Heart left ventricle (tissue), 16 donors: ENCODE measurements around the gene AGBL3. TPM values are rescaled to one million over a fixed set of nuclear protein-coding genes. Genes with fewer than 3 reads are reported as not detected.

ENCODE experiments used
- ATAC-seq, 4 donors: fragments of 200-7000 bp; cut with Tn5 transposase; one replicate each; pipeline ENCODE4 v1.9.1; 2020 to 2022; ENCODE audit warnings: moderate library complexity in 4 of 4, mild to moderate bottlenecking in 3 of 4, moderate number of reproducible peaks in 1 of 4
- DNase-seq, 5 donors: peaks; one replicate each; pipeline ENCODE4 v3.0.0-alpha.2; 2020
- H3K27ac ChIP-seq, 12 donors: fragments of 200-600 bp; sonication (generic) in 4 of 12; one replicate each; pipeline versions ENCODE4 v1.5.0 to v1.8.0; 2016 to 2022; ENCODE audit warnings: mild to moderate bottlenecking in 2 of 12
- H3K27me3 ChIP-seq, 9 donors: fragments of 200-600 bp; sonication (generic) in 2 of 9; one replicate each; pipeline versions ENCODE4 v1.5.1 to v1.8.0; 2016 to 2022; ENCODE audit warnings: mild to moderate bottlenecking in 3 of 9
- H3K36me3 ChIP-seq, 9 donors: fragments of 200-600 bp; sonication (generic) in 2 of 9; one replicate each; pipeline versions ENCODE4 v1.5.0 to v1.8.0; 2018 to 2022; ENCODE audit warnings: mild to moderate bottlenecking in 2 of 9
- H3K4me1 ChIP-seq, 12 donors: fragments of 200-600 bp; sonication (generic) in 4 of 12; one replicate each; pipeline versions ENCODE4 v1.5.0 to v1.8.0; 2016 to 2022; ENCODE audit warnings: mild to moderate bottlenecking in 3 of 12
- H3K4me3 ChIP-seq, 12 donors: fragments of 200-600 bp; sonication (generic) in 4 of 12; one replicate each; pipeline versions ENCODE4 v1.5.0 to v1.8.0; 2017 to 2022; ENCODE audit warnings: mild to moderate bottlenecking in 9 of 12, moderate library complexity in 4 of 12
- H3K9me3 ChIP-seq, 12 donors: fragments of 200-600 bp; sonication (generic) in 4 of 12; one replicate each; pipeline versions ENCODE4 v1.5.0 to v1.8.0; 2016 to 2022; ENCODE audit warnings: mild to moderate bottlenecking in 1 of 12
- CTCF ChIP-seq, 12 donors: fragments of 200-600 bp; sonication (generic) in 4 of 12; IDR thresholded peaks; one replicate each; pipeline versions ENCODE4 v1.5.0 to v1.8.0; 2018 to 2022; ENCODE audit warnings: antibody characterized with exemption in 12 of 12, mild to moderate bottlenecking in 5 of 12
- POLR2A ChIP-seq, 2 donors: fragments of 450-650 bp; IDR thresholded peaks; one replicate each; pipeline ENCODE4 v1.6.1; 2017; ENCODE audit warnings: antibody characterized with exemption in 2 of 2, mild to moderate bottlenecking in 2 of 2, moderate library complexity in 2 of 2
- WGBS, 4 donors: extraction: QIAGEN DNeasy Blood & Tissue Kit in 2 of 4; methylation state at CpG; one replicate each; pipeline versions ENCODE4 v1.1.5 to v1.1.7; 2013 to 2018; 5-methylcytosine and 5-hydroxymethylcytosine counted together
- intact Hi-C, 10 donors: fragments of 100-400 bp; cut with DNase I; formaldehyde crosslinking; loops; one replicate each; pipeline versions ENCODE4 v1.11.1 to v1.14.2; 2022
- polyA plus RNA-seq, 2 donors: library from polyadenylated mRNA; stranded (reverse); fragments of 200-250 nt; gene quantifications; one replicate each; pipeline ENCODE4 v1.2.3, GENCODE V29; 2013
- total RNA-seq, 9 donors: library from RNA; depleted of rRNA in 2 of 9; stranded (reverse); fragments of >200 nt in 2 of 9; fragmentation: NEBNext Ultra II Directional in 3 of 9; extraction: Animal tissue kit (Norgen Biotek cat#: 25700) in 3 of 9; gene quantifications; one replicate each; pipeline versions ENCODE4 v1.1.0 to v1.2.4, GENCODE V29; 2016 to 2023
- donor health status: ischemic (EF 13 %, LVEDD 7.1; RV severe dilation, severe dysfunction).
- donor health status: healthy with polysubstance abuse.
- donor health status: DM: no; HTN: yes; CAD: no.
- donor health status: DM: no; HTN: no; CAD: no.
- donor health status: ischemic (EF 25% LVEDD 6.9; RV normal size, moderate dysfunction).
- donor health status: ischemic (EF 25% LVEDD 5.7; RV mildly dilated, moderate dysfunction).
- donor health status: healthy.
- donor health status: DM: yes; HTN: yes; CAD: no.
- donor health status: ischemic (EF 35%, LVEDD 5.7; RV mildly dilated, moderate dysfunction).
- donor health status: nonischemic (EF 11% LVEDD 7.7; RV severe dilation, severe dysfunction).
- donor health status: DM: yes; HTN: yes; CAD: no.
- donor health status: PGD.
- donor health status: ischemic (EF 29% LVEDD 5.4; RV normal size, mild dysfunction).
- donor health status: nonischemic (EF 23%, LVEDD 6.1; RV moderate dilation, normal function).

Gene AGBL3
- total and polyA plus RNA-seq, 11 donors, result 0.40 to 1.5 (median 0.93) TPM

- Histone ChIP-seq H3K27me3 (no peaks in the 10 kb centered on the region), H3K4me3 (no peak overlapping the region), H3K27ac (no peak overlapping the region), H3K4me1 (no peaks in the 10 kb centered on the region), H3K9me3 (peaks cover 0 to 42% (median 28%) of the 10 kb centered on the region in 12 donors), H3K36me3 (peaks cover 0 to 84% (median 51%) of the 10 kb centered on the region in 9 donors)
- TF ChIP-seq POLR2A (IDR thresholded peaks at IDR 0.05), result no peak
- no peak for TF ChIP-seq CTCF (IDR thresholded peaks at IDR 0.05)
- ATAC-seq (no peak), DNase-seq (no peak)
- intact Hi-C loops, result loop anchor here in 1 of 10 donors (10.0 kb wide), 1 partner anchor 509 kb away; no protein-coding TSS in a partner anchor
- 94 to 98% (median 96%) methylated on average over 7 of the region's 7 CpGs for WGBS, 4 donors
Observed at GRCh38 chr7:135183478-135183877, 197.2 kb downstream of the AGBL3 start.

- Histone ChIP-seq H3K4me1 (peaks cover 0 to 3% (median 0%) of the 10 kb centered on the region in 12 donors), H3K27me3 (no peaks in the 10 kb centered on the region), H3K36me3 (peaks cover 0 to 93% (median 60%) of the 10 kb centered on the region in 9 donors), H3K27ac (no peak overlapping the region), H3K9me3 (peaks cover 0 to 39% (median 28%) of the 10 kb centered on the region in 12 donors), H3K4me3 (no peak overlapping the region)
- ATAC-seq (no peak), DNase-seq (no peak)
- 93 to 97% (median 96%) methylated on average over 5 of the region's 5 CpGs for WGBS, 4 donors
- no peak for TF ChIP-seq CTCF (IDR thresholded peaks at IDR 0.05)
- TF ChIP-seq POLR2A (IDR thresholded peaks at IDR 0.05), result no peak
- intact Hi-C loops, result loop anchor here in 1 of 10 donors (10.0 kb wide), 1 partner anchor 510 kb away; no protein-coding TSS in a partner anchor
Observed at GRCh38 chr7:135184254-135184841, 198.0 kb downstream of the AGBL3 start.

Other genes with a start within 250 kb of the AGBL3 start
- 100 to 1,000 TPM in 8 of 9 donors, 10 to 100 TPM in 1; 89.6 to 186 (median 130) TPM for gene CALD1, start 206.9 kb upstream of the AGBL3 start, total RNA-seq
- 100 to 1,000 TPM in 1 of 2 donors, 10 to 100 TPM in 1; 95.1 to 104 TPM for gene CALD1, start 206.9 kb upstream of the AGBL3 start, polyA plus RNA-seq
- gene TMEM140, start 161.6 kb downstream of the AGBL3 start, total RNA-seq, result 100 to 1,000 TPM in 1 of 9 donors, 10 to 100 TPM in 8; 11.9 to 131 (median 29.5) TPM
- gene TMEM140, start 161.6 kb downstream of the AGBL3 start, polyA plus RNA-seq, result 10 to 100 TPM in 1 of 2 donors, 1 to 10 TPM in 1; 6.7 to 26.5 TPM
- gene CYREN, start 184.2 kb downstream of the AGBL3 start, total RNA-seq, result 10 to 100 TPM; 18.4 to 35.8 (median 24.9) TPM
- gene CYREN, start 184.2 kb downstream of the AGBL3 start, polyA plus RNA-seq, result 10 to 100 TPM; 19.5 to 35.8 TPM
- 10 to 100 TPM in 1 of 9 donors, 1 to 10 TPM in 8; 3.4 to 11.4 (median 5.8) TPM for gene WDR91, start 225.0 kb downstream of the AGBL3 start, total RNA-seq
- 1 to 10 TPM; 3.0 to 4.4 TPM for gene WDR91, start 225.0 kb downstream of the AGBL3 start, polyA plus RNA-seq
- gene STRA8, start 247.3 kb downstream of the AGBL3 start, total RNA-seq, result not detected
- not detected for gene STRA8, start 247.3 kb downstream of the AGBL3 start, polyA plus RNA-seq